ENCODE results near the gene MICALL2. TPM values are rescaled to one million over a fixed set of nuclear protein-coding genes. Genes with fewer than 3 reads are reported as not detected.

Gene MICALL2
- total RNA-seq, 1 donor from 2014 or later = 76.5 TPM

DNA sequence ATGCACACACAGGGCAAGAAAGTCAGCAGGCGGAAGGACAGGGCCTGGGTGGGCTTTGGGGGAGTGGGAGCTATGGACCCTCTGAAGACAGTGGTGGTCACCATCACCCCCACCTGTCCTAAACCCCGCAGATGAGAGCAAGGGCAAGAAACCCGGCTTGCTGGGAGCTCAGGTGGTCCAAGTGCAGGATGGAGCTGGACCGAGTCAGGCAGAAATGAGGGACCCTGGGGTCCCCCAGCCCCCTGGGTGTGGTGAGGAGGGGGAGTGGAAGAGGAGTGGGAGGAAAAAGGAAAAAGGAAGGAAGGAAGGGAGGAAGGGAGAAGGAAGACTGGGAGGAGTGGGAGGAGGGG is 54.8 kb downstream of the MICALL2 start:
- Histone ChIP-seq H3K9me3 (peaks cover 5% of the 10 kb centered on the region in 2 donors), H3K27me3 (peaks cover 6% of the 10 kb centered on the region), H3K4me3 (no peak overlapping the region), H3K4me1 (no peaks in the 10 kb centered on the region), H3K27ac (no peak overlapping the region), H3K36me3 (no peaks in the 10 kb centered on the region)
- intact Hi-C loops (cut with DNase I) = no loop called here
- no peak for DNase-seq (ENCODE audit: low spot score in 2 of 2)
- TF ChIP-seq, protein P1, sequence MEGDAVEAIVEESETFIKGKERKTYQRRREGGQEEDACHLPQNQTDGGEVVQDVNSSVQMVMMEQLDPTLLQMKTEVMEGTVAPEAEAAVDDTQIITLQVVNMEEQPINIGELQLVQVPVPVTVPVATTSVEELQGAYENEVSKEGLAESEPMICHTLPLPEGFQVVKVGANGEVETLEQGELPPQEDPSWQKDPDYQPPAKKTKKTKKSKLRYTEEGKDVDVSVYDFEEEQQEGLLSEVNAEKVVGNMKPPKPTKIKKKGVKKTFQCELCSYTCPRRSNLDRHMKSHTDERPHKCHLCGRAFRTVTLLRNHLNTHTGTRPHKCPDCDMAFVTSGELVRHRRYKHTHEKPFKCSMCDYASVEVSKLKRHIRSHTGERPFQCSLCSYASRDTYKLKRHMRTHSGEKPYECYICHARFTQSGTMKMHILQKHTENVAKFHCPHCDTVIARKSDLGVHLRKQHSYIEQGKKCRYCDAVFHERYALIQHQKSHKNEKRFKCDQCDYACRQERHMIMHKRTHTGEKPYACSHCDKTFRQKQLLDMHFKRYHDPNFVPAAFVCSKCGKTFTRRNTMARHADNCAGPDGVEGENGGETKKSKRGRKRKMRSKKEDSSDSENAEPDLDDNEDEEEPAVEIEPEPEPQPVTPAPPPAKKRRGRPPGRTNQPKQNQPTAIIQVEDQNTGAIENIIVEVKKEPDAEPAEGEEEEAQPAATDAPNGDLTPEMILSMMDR (IDR thresholded peaks at IDR 0.05) = no peak

DNA sequence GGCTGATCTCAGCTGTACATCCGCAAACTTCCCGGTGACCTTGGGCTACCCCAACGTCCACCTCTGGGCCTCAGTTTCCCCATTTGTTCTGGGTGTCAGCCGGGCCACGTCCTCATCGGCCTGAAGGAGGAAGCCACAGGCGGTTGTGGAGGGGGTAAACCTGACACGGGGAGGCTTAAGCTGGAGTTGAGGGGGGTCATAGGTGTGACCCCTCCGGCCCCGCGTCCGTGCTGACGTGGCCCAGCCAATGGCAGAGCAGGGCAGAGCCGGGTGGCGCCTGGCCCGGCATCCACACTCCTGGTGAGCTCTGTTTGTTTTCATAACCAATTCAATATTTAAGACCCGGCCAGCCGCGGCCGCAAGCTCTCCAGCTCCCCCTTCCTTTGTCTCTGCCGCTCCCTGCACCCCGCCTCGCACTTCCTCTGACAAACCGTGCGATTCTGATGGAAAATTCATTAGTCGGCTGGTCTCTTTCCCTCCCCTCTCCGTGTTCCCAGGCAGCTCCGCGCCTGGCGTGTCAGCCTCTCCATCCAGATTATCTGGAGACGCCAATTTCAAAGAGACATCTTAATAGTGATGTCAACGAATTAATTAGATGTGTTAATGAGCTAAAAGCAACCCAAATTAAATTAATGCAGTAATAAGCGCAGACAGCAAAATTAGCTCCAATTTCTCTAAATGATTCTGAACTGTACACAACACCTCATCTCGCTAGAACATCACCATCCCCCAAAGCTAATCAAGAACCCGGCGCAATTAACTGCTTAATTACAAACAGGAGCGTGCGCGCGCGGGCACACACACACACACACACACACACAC is 55.4 kb downstream of the MICALL2 start:
- intact Hi-C loops (cut with DNase I) = no loop called here
- Histone ChIP-seq H3K9me3 (peaks cover 5% of the 10 kb centered on the region in 2 donors), H3K36me3 (no peaks in the 10 kb centered on the region), H3K4me3 (no peak overlapping the region), H3K27ac (no peak overlapping the region), H3K27me3 (peaks cover 6% of the 10 kb centered on the region), H3K4me1 (no peaks in the 10 kb centered on the region)
- no peak for DNase-seq (ENCODE audit: low spot score in 2 of 2)
- TF ChIP-seq, protein P1 (IDR thresholded peaks at IDR 0.05) = no peak

DNA sequence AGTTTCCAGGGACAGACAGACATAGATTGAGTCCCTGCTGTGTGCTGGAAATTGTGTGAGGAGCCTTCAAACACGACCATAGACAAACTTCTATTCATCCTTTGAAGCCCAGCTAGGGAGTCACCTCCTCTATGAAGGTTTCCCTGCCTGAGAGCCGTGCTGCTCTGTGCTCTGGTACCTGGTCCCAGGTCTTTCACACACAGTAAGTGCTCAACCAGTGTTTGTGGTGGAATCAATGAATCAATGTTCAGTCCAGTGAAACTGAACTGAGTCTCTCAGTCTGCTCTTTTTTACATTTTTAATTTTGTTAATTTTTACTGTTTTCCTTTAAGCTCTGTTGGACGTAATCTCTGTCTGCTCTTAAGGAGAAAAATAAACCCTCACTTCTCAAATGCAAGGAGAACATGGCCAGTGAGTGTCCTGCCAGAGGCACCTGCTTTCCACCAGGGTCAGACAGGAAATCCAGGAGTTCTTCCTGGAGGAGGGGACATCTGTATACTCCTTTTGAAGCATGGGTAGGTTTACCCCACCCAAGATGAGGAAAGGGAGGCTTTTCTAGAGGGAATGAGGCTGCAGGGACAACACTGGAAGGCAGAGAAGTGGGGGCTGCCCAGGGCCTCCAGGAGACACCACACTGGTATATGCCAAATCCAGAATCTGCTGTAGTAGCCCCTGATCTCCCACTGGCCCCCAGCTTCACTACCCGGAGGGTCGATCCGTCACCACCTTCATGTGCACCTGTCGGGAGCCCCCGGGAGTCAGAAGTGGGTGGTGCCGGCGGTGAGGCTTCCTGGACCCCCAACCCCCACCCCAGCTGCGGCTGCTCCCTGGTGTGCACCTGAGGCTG is 56.3 kb downstream of the MICALL2 start:
- Histone ChIP-seq H3K27ac (no peak overlapping the region), H3K36me3 (no peaks in the 10 kb centered on the region), H3K27me3 (peaks cover 4% of the 10 kb centered on the region), H3K4me3 (no peak overlapping the region), H3K9me3 (peaks cover 5% of the 10 kb centered on the region in 2 donors), H3K4me1 (no peaks in the 10 kb centered on the region)
- intact Hi-C loops (cut with DNase I) = no loop called here
- TF ChIP-seq, protein P1 (IDR thresholded peaks at IDR 0.05) = no peak
- no peak for DNase-seq (ENCODE audit: low spot score in 2 of 2)

DNA sequence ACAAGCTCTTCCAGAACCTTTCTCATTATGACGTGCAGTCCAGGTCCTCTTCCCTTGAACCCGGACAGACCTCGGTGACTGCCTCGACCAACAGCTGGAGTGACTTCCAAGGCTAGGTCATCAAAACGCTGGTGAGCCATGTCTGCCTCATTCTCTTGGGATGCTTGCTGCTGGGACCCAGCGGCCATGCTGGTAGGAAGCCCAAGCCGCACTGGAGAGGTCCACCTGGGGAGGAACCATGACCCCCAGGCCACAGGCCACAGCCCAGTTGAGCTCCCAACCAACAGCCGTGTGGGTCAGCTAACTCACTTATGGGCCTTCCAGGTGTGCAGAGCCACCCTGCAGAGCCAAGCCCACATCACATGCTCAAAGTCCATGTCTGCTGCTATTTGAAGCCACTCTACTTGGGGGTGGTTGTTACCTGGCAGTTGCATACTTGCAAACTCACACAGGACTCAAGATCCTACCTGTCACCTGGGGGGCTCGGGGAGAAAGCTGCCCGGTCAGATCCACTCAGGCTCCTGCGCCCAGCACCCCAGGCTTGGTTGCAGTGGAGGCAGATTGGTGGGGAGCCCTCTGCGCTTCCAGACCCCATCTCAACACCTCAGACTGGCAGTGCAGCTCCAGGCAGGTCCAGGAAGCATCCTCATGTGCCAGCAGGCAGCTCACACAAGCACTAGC is 57.0 kb downstream of the MICALL2 start:
- TF ChIP-seq, protein P1 (IDR thresholded peaks at IDR 0.05) = no peak
- H3K27ac ChIP-seq = no peak overlapping the region
- no peaks in the 10 kb centered on the region for H3K27me3 ChIP-seq
- H3K4me3 ChIP-seq = no peak overlapping the region
- DNase-seq (ENCODE audit: low spot score in 2 of 2) = no peak
- no peaks in the 10 kb centered on the region for H3K36me3 ChIP-seq
- no peaks in the 10 kb centered on the region for H3K4me1 ChIP-seq
- intact Hi-C loops (cut with DNase I) = no loop called here
- peaks cover 5% of the 10 kb centered on the region in 2 donors for H3K9me3 ChIP-seq

DNA sequence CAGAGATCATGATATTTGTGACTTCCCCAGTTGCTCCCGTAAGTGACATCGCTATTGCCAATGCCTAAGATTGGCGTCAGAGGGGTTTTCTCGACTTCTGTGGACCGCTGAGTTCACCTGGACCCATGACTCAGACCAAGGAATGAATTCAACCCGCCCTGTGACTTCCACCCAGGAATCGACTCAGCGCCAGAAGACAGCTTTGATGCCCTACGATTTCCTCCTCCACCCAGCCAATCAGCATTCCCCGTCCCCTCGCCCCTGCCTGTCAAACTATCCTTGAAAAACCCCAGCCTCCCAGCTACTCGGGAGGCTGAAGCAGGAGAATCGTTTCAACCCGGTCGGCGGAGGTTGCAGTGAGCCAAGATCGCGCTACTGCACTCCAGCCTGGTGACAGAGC is 58.3 kb downstream of the MICALL2 start:
- Histone ChIP-seq H3K9me3 (peaks cover 5 to 9% of the 10 kb centered on the region in 2 donors), H3K36me3 (no peaks in the 10 kb centered on the region), H3K4me1 (no peaks in the 10 kb centered on the region), H3K27me3 (no peaks in the 10 kb centered on the region), H3K27ac (no peak overlapping the region), H3K4me3 (no peak overlapping the region)
- TF ChIP-seq, protein P1 (IDR thresholded peaks at IDR 0.05) = no peak
- no peak for DNase-seq (ENCODE audit: low spot score in 2 of 2)
- intact Hi-C loops (cut with DNase I) = no loop called here
